Activated naive CD4-positive, alpha-beta T cell treated with anti-CD3 and anti-CD28 coated beads, Interleukin-2, amount 50 U/mL, for 24 hours (primary cell): ENCODE data around the gene ATP5F1A.
"Not testable (repeated sequence)": the region's sequence is repeated elsewhere in the genome, so short reads cannot be mapped to it uniquely, and the experiment has no call there.

Experiments used
- H3K27ac Mint-ChIP-seq: one replicate; pipeline ENCODE4 v1.8.0; 2021; ENCODE audit warnings: mild to moderate bottlenecking, mixed read lengths
- H3K27me3 Mint-ChIP-seq: one replicate; pipeline ENCODE4 v1.8.0; 2021; ENCODE audit warnings: mixed read lengths
- H3K36me3 Mint-ChIP-seq: one replicate; pipeline ENCODE4 v1.8.0; 2021; ENCODE audit warnings: mixed read lengths
- H3K4me1 Mint-ChIP-seq: one replicate; pipeline ENCODE4 v1.8.0; 2021; ENCODE audit warnings: mixed read lengths
- H3K4me3 Mint-ChIP-seq: one replicate; pipeline ENCODE4 v1.8.0; 2021; ENCODE audit warnings: mild to moderate bottlenecking, mixed read lengths
- H3K9me3 Mint-ChIP-seq: one replicate; pipeline ENCODE4 v1.8.0; 2021; ENCODE audit warnings: mixed read lengths

ATP5F1A gene

DNA sequence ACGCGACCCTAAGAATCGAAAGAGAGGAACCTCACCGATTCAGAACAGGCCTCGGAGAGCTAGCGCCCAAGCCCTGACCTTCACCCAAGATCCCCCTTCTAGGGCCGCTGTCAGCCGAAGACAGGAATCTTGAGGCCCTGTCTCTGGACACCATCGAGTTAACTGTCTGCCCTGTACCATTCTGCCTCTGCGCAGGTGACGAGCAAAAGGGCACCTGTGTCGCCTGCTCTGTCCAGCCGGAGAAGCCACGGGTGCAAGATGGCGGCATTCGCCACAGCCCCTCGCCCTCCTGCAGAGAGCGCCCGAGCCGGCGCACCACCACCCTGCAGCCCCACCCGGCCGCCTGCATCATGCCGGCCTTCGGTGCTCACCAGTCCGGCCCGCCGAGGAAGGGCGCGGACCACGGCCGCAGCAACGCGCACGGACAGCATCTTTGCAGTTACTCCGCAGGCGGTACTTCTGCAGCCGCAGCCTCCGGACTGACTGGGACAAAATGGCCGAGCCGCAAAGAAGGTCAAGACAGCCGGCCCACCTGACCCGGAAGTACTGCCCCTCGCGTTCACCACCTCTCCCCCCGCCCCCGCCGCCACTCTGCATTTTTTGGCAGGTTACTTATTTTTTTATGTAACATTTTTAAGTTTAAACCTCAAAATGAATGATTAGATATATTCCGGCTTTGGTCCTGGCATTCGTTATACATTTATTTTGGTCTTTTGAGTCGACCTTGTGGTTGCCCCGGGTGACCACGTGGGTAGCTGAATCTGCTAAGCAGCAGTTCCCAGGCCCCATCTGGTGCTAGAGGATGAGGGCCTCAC, at the start of gene ATP5F1A:
Gene ATP5F1A, minus strand, starts transcription at position 496 of the 815 bp plus-strand sequence. Its CDS starts 65 bp downstream, at position 431.
- peaks cover 30% of the 10 kb centered on the region for H3K4me1 Mint-ChIP-seq
- H3K9me3 Mint-ChIP-seq, result no peaks in the 10 kb centered on the region
- peaks cover 9% of the 10 kb centered on the region for H3K36me3 Mint-ChIP-seq
- H3K4me3 Mint-ChIP-seq, result peak within 1 kb of the TSS; percentile 99
- no peaks in the 10 kb centered on the region for H3K27me3 Mint-ChIP-seq
- H3K27ac Mint-ChIP-seq, result peak within 1 kb of the TSS; percentile 100

DNA sequence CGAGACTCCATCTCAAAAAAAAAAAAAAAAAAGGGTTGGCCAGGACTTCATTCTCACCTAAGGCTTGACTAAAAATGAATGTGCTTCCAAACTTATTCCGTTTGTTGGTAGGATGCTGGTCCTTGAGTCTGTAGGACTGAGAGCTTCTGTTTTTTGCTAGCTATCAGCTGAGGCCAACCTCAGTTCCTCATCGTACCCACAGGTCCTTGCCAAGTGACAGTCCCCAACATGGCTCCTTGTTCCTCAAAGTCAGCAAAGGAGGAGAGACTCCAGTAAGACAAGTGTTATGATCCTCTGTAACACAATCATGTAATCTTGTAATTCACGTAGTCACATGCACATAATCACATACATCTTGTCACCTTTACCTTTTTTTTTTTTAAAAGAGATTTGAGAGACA, 43.1 kb upstream of the ATP5F1A start:
- no peak overlapping the region for H3K4me3 Mint-ChIP-seq
- no peaks in the 10 kb centered on the region for H3K4me1 Mint-ChIP-seq
- H3K27me3 Mint-ChIP-seq, result no peaks in the 10 kb centered on the region
- no peaks in the 10 kb centered on the region for H3K9me3 Mint-ChIP-seq
- peaks cover 3% of the 10 kb centered on the region for H3K36me3 Mint-ChIP-seq
- H3K27ac Mint-ChIP-seq, result no peak overlapping the region

DNA sequence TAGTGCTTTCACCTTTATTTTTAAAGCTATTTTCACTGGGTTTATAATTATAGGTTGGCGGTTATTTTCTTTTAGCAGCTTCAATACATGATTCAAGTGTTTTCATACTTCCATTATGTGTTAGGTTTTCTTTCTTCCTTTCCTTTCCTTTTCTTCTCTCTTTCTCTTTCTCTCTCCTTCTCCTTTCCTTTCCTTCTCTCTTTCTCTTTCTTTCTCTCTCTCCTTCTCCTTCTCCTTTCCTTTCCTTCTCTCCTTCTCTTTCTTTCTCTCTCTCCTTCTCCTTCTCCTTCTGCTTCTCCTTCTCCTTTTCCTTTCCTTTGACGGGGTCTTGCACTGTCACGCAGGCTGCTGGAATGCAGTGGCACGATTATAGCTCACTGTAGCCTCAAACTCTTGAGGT, 42.1 kb upstream of the ATP5F1A start:
- H3K4me3 Mint-ChIP-seq, result no peak overlapping the region
- no peaks in the 10 kb centered on the region for H3K4me1 Mint-ChIP-seq
- no peaks in the 10 kb centered on the region for H3K27me3 Mint-ChIP-seq
- peaks cover 3% of the 10 kb centered on the region for H3K36me3 Mint-ChIP-seq
- no peak overlapping the region for H3K27ac Mint-ChIP-seq
- H3K9me3 Mint-ChIP-seq, result no peaks in the 10 kb centered on the region

DNA sequence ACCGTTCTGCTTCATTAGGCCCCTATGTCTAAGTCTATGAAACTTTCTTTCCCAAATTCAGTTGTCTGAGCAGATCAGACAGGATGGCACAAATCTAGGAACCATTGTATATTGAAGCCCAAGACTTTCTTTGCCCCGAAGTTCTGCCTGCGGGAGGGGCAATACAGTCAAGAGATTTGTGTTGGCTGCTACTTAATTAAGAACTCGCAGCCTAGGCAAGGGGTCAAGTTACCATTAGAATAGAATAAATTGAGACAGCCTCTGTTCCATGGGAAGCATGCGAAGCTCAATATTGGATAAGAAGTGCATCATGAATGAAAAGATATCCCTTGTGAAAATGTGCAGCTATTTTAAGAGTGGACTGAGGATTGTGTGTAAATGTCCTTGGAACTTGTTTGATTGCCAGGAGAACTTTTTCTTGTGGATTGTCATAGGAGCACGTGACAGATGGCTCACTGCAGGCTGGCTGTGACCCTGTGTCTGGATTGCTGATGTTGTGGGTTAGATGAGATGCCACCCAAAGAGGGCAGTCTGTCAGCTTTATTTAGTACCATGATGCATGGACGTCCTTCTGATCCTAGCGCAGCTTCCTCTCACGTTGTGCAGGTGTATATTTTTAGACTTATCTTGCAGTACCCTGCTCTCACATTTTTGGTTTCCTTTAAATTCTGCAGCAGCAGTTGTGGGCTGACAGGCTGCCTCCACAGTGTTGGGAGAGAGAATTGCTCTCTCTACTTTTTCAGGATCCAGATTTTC, 37.0 kb upstream of the ATP5F1A start:
- H3K27me3 Mint-ChIP-seq, result no peaks in the 10 kb centered on the region
- H3K4me3 Mint-ChIP-seq, result no peak overlapping the region
- no peaks in the 10 kb centered on the region for H3K4me1 Mint-ChIP-seq
- H3K9me3 Mint-ChIP-seq, result no peaks in the 10 kb centered on the region
- H3K27ac Mint-ChIP-seq, result no peak overlapping the region
- H3K36me3 Mint-ChIP-seq, result peaks cover under 1% of the 10 kb centered on the region

DNA sequence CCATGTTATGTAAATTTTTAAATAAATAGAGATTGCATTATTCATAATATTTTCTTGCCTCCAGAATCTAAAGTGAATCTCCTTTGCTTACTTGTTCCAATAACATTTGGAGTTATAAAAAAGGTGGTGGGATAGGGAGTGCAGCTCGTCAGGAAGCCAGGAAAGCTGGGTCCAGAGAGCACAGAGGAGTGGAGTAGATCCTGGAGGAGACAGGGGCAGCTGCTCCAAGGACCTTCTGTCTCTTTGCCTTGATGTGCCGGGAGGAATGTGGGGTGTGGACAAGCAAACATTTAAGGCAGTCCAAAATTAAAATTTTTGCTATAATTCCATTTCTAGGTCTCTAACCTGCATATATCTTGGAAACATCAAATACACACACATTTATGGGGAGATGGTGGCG, 35.4 kb upstream of the ATP5F1A start:
- Mint-ChIP-seq H3K27me3 (no peaks in the 10 kb centered on the region), H3K4me1 (no peaks in the 10 kb centered on the region), H3K36me3 (peaks cover 8% of the 10 kb centered on the region), H3K9me3 (no peaks in the 10 kb centered on the region), H3K4me3 (no peak overlapping the region), H3K27ac (no peak overlapping the region)

DNA sequence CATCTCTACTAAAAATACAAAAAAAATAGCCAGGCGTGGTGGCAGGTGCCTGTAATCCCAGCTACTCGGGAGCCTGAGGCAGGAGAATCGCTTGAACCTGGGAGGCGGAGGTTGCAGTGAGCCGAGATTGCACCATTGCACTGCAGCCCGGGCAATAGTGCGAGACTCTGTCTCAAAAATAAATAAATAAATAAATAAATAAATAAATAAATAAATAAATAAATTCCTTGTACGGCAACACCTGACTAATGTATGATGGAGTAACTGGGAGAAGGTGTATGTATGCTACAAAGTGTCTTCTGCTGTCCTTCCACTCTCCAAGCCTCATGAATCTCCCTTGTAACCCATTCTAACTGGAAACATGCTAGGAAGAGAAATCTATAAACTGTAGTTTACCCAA, 32.5 kb upstream of the ATP5F1A start:
- not testable (repeated sequence) for H3K27ac Mint-ChIP-seq, H3K9me3 Mint-ChIP-seq, H3K27me3 Mint-ChIP-seq, H3K4me3 Mint-ChIP-seq, H3K4me1 Mint-ChIP-seq
- H3K36me3 Mint-ChIP-seq, result peaks cover 13% of the 10 kb centered on the region

DNA sequence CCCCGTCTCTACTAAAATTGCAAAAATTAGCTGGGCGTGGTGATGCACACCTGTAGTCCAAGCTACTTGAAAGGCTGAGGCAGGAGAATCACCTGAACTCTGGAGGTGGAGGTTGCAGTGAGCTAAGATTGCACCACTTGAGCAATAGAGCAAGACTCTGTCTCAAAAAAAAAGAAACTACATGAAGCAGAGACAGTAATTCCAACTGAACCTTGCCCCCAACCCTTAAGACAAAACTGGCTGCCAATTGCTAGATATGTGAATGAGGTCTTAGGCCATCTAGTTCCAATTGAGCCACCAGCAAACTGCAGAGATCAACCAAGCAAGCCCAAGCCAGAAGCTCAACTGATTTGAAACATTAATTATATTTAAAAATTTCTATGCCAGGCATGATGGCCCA, 32.0 kb upstream of the ATP5F1A start:
- Mint-ChIP-seq H3K27me3 (no peaks in the 10 kb centered on the region), H3K4me3 (no peak overlapping the region), H3K36me3 (peaks cover 13% of the 10 kb centered on the region), H3K4me1 (no peaks in the 10 kb centered on the region), H3K27ac (no peak overlapping the region), H3K9me3 (no peaks in the 10 kb centered on the region)

DNA sequence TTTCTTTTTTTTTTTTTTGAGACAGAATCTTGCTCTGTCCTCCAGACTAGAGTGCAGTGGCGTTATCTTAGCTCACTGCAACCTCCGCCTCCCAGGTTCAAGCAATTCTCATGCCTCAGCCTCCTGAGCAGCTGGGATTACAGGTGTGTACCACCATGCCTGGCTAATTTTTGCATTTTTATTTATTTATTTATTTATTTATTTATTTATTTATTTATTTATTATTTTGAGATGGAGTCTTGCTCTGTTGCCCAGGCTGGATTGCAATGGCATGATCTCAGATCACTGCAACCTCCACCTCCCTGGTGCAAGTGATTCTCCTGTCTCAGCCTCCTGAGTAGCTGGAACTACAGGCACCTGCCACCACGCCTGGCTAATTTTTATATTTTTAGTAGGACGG, 28.5 kb upstream of the ATP5F1A start:
- H3K36me3 Mint-ChIP-seq, result peaks cover 15% of the 10 kb centered on the region
- not testable (repeated sequence) for H3K4me3 Mint-ChIP-seq

DNA sequence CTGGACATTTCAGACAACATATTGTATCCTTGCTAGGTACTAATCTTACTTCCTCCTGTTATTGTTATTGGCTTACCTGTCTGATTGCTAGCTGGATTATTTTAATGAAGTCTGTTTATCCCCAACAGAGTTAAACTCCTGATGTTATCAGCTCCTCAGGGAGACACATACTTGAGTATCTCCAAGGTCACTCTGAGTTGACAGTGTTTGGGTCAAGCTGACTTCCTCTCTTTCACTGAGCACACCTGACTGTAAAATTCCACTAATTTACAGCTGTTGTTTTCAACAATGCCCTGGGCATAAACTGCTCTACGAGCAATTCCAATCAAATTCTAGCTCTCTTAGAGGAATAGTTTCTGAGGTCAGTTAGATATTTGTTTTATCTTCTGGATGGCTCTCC, 15.7 kb upstream of the ATP5F1A start:
- Mint-ChIP-seq H3K36me3 (peaks cover 9% of the 10 kb centered on the region), H3K27me3 (no peaks in the 10 kb centered on the region), H3K4me3 (no peak overlapping the region), H3K4me1 (peaks cover 10% of the 10 kb centered on the region), H3K9me3 (no peaks in the 10 kb centered on the region), H3K27ac (no peak overlapping the region)

More for the DNA sequence above, 28.5 kb upstream of the ATP5F1A start:
- not testable (repeated sequence) for H3K9me3 Mint-ChIP-seq, H3K27ac Mint-ChIP-seq, H3K4me1 Mint-ChIP-seq, H3K27me3 Mint-ChIP-seq

DNA sequence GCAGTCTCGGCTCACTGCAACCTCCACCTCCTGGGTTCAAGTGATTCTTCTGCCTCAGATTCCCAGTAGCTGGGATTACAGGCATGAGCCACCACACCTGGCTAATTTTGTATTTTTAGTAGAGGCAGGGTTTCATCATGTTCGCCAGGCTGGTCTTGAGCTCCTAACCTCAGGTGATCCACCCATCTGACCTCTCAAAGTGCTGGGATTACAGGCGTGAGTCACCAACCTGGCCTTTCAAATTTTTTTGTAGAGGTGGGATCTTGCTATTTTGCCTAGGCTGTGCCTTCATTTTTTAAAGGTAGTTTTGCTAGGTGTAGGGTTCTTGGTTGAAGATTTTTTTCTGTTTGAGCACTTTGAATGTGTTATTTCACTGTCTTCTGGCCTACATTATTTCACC, 12.3 kb upstream of the ATP5F1A start:
- Mint-ChIP-seq H3K4me1 (peaks cover 22% of the 10 kb centered on the region), H3K27me3 (no peaks in the 10 kb centered on the region), H3K27ac (no peak overlapping the region), H3K9me3 (no peaks in the 10 kb centered on the region), H3K4me3 (no peak overlapping the region), H3K36me3 (peaks cover 11% of the 10 kb centered on the region)

DNA sequence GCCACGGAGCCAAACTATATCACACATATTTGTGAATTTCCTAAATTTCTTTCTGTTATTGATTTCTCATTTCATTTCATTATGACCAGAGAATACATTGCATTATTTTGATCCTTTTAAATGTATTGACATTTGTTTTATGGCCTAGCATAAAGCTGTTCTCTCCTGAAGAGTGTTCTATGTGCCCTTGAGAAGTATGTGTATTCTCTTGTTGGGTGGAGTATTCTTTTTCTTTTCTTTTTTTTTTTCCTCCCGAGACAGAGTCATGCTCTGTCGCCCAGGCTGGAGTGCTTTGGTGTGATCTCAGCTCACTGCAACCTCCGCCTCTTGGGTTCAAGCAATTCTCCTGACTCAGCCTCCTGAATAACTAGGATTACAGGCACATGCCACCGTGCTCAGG, 11.3 kb upstream of the ATP5F1A start:
- no peaks in the 10 kb centered on the region for H3K9me3 Mint-ChIP-seq
- no peak overlapping the region for H3K4me3 Mint-ChIP-seq
- peaks cover 30% of the 10 kb centered on the region for H3K4me1 Mint-ChIP-seq
- H3K36me3 Mint-ChIP-seq, result peaks cover 11% of the 10 kb centered on the region
- no peak overlapping the region for H3K27ac Mint-ChIP-seq
- H3K27me3 Mint-ChIP-seq, result no peaks in the 10 kb centered on the region

DNA sequence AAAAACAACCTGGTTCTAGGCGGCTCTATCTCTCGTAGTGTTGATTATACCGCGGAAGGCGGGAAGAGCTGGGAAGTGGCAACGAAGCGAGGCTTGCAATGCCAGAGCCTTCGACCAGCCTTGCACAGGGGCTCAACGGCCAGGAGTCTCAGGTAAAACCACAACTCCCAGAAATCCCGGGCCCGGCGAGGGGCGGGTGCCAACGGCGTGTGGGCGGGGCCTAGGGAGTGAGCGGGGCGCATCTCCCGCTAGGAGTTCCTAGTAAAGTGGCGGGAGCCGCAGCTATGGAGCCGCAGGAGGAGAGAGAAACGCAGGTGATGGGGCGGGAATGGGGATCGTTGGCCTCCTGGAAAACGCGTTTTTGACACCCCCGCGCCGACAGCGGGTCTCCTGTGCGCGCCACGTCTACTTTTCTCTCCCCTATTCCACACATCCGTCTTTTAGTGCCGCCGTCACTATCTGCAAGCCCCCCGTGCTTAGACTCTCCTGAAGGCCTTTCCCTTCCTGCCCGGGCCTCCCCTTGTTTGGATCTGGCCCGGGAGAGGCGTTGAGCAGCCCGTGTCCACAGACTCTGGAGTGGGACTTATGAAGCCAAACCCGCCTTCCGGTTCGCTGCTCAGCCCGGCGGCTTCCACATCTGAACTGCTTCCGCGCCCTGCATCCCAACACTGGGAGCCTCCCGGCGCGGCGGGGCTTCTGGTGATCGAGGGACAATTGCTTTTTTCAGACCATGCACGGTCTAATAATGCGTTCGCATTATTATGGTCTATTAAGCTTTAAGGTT, 6.2 kb upstream of the ATP5F1A start, which contains the start of gene HAUS1:
Gene HAUS1, plus strand, starts transcription at position 258 of the 784 bp plus-strand sequence. Its CDS starts 27 bp downstream, at position 285.
- H3K27me3 Mint-ChIP-seq, result no peaks in the 10 kb centered on the region
- peak within 1 kb of the TSS; percentile 97 for H3K4me3 Mint-ChIP-seq
- H3K4me1 Mint-ChIP-seq, result peaks cover 24% of the 10 kb centered on the region
- peaks cover 1% of the 10 kb centered on the region for H3K36me3 Mint-ChIP-seq
- H3K9me3 Mint-ChIP-seq, result no peaks in the 10 kb centered on the region
- H3K27ac Mint-ChIP-seq, result peak within 1 kb of the TSS; percentile 82

DNA sequence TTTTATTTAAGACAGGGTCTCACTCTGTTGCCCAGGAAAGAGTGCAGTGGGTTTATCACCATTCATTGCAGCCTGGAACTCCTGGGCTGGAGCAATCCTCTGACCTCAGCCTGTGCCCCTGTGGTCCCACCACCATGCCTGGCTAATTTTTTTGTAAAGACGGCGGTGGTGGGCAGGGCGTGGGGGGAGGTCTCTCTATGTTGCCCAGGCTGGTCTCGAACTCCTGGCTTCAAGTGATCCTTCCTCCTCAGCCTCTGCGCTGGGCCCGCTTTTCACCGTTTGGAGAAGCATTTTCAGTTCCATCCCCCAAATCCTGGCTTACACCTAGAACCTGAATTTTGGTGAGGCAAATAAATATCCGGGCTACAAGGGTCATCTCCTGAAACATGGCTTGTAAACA, 1.4 kb upstream of the ATP5F1A start:
- Mint-ChIP-seq H3K4me1 (peaks cover 25% of the 10 kb centered on the region), H3K4me3 (no peak overlapping the region), H3K27ac (no peak overlapping the region), H3K27me3 (no peaks in the 10 kb centered on the region), H3K9me3 (no peaks in the 10 kb centered on the region), H3K36me3 (peaks cover 6% of the 10 kb centered on the region)

DNA sequence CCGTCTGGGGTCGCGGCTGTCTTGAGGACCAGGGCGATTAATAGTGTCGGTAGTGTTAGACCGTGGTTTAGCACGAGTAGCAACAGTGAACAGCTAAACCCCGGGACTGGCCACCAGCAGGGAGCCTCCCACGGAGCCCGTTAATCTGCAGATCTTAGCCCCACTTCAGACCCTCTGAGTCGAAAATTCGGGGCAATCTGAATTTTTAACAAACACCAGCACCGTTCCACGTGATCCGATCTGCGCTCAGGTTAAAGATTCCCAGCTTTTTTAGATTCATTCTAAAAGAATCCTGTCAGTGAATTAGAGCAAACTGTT, 479 bp upstream of the ATP5F1A start:
- Mint-ChIP-seq H3K4me1 (peaks cover 27% of the 10 kb centered on the region), H3K27ac (peak overlapping the region; percentile 100), H3K4me3 (peak overlapping the region; percentile 99), H3K9me3 (no peaks in the 10 kb centered on the region), H3K27me3 (no peaks in the 10 kb centered on the region), H3K36me3 (peaks cover 9% of the 10 kb centered on the region)

DNA sequence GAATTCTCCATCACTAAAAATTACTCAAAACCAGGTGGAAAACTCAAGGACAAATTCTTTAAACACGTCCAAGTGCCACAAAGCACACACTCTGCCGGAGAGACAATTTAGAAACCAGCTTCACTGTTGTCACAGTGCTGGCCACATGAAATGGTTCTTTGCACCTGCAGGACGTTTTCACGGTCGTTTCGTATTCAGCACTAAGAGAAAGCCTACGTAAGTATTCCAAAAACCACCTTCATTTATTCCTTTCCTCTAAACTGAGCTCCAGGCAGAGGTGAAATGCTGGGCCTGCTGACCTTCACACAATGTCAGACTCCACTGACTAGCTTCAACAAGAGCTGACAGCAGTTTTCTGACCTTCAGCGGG, 680 bp downstream of the ATP5F1A start:
- peak overlapping the region; percentile 100 for H3K27ac Mint-ChIP-seq
- no peaks in the 10 kb centered on the region for H3K9me3 Mint-ChIP-seq
- peaks cover 9% of the 10 kb centered on the region for H3K36me3 Mint-ChIP-seq
- H3K4me3 Mint-ChIP-seq, result peak overlapping the region; percentile 99
- peaks cover 30% of the 10 kb centered on the region for H3K4me1 Mint-ChIP-seq
- H3K27me3 Mint-ChIP-seq, result no peaks in the 10 kb centered on the region
